ENCODE measurements around the gene PTPRE.

Gene PTPRE

GRCh38 chr10:128051548-128051947 lies 144.6 kb downstream of the PTPRE start:
- TF ChIP-seq RARB (CRISPR knock-in tag; IDR thresholded peaks at IDR 0.05) (no peak), ZFP3 (CRISPR knock-in tag; IDR thresholded peaks at IDR 0.05) (no peak), GLIS3 (CRISPR knock-in tag; IDR thresholded peaks at IDR 0.05) (no peak), SNAI2 (CRISPR knock-in tag; IDR thresholded peaks at IDR 0.05) (no peak), OSR1 (CRISPR knock-in tag; IDR thresholded peaks at IDR 0.05) (no peak)
- TF ChIP-seq, protein P1, sequence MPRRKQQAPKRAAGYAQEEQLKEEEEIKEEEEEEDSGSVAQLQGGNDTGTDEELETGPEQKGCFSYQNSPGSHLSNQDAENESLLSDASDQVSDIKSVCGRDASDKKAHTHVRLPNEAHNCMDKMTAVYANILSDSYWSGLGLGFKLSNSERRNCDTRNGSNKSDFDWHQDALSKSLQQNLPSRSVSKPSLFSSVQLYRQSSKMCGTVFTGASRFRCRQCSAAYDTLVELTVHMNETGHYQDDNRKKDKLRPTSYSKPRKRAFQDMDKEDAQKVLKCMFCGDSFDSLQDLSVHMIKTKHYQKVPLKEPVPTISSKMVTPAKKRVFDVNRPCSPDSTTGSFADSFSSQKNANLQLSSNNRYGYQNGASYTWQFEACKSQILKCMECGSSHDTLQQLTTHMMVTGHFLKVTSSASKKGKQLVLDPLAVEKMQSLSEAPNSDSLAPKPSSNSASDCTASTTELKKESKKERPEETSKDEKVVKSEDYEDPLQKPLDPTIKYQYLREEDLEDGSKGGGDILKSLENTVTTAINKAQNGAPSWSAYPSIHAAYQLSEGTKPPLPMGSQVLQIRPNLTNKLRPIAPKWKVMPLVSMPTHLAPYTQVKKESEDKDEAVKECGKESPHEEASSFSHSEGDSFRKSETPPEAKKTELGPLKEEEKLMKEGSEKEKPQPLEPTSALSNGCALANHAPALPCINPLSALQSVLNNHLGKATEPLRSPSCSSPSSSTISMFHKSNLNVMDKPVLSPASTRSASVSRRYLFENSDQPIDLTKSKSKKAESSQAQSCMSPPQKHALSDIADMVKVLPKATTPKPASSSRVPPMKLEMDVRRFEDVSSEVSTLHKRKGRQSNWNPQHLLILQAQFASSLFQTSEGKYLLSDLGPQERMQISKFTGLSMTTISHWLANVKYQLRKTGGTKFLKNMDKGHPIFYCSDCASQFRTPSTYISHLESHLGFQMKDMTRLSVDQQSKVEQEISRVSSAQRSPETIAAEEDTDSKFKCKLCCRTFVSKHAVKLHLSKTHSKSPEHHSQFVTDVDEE (CRISPR knock-in tag; IDR thresholded peaks at IDR 0.05): no peak
- no peak for ATAC-seq

DNA sequence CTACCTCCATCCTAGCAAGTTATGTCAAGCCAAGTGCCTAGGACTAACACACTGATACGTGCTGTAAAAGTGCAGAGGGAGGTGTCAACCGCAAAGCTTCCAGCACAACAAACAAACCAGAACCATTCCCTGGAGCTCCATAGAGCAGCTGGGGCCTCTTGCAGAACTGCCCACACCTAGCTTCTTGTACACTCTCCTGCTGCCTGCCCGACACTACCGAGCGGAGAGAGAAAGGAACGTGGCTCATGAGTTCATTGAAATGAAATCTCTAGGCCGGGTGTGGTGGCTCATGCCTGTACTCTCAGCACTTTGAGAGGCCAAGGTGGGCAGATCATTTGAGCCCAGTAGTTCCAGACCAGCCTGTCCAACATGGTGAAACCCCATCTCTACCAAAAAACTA lies 145.8 kb downstream of the PTPRE start:
- TF ChIP-seq TCF4 (CRISPR knock-in tag; IDR thresholded peaks at IDR 0.05; ENCODE audit: borderline replicate concordance): no peak
- TF ChIP-seq CREB5 (CRISPR knock-in tag; IDR thresholded peaks at IDR 0.05; ENCODE audit: low read depth): no peak
- TF ChIP-seq TOX (CRISPR knock-in tag; IDR thresholded peaks at IDR 0.05; ENCODE audit: borderline replicate concordance): no peak
- no peak for TF ChIP-seq ESRRG (CRISPR knock-in tag; IDR thresholded peaks at IDR 0.05)
- TF ChIP-seq POU6F1 (CRISPR knock-in tag; IDR thresholded peaks at IDR 0.05; ENCODE audit: borderline replicate concordance, low read depth): no peak
- TF ChIP-seq SNAI2 (CRISPR knock-in tag; IDR thresholded peaks at IDR 0.05): no peak
- TF ChIP-seq CSRNP3 (CRISPR knock-in tag; IDR thresholded peaks at IDR 0.05): no peak
- no peak for ATAC-seq

DNA sequence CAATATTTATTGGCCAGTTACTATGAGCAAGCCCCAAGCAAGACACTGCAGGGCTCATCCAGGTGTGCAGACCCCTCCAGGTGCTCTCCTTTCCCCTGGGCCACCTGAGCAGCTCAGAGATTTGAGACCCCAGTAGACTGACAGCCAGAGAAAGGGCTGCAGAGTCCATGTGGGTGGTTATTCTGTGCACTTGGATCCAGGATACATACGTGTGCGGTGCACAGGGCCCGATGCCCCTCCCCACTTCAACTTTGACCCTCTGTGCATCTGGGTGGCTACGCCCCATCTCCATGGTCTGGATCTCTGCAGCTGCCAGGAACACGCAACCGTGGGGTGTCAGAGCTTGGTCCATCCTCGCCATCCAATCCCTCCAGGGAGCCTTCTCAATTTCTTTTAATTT lies 146.5 kb downstream of the PTPRE start:
- ATAC-seq: no peak
- TF ChIP-seq SNAI2 (CRISPR knock-in tag; IDR thresholded peaks at IDR 0.05): no peak
- no peak for TF ChIP-seq ZNF70 (CRISPR knock-in tag; IDR thresholded peaks at IDR 0.05)
- TF ChIP-seq ESRRG (CRISPR knock-in tag; IDR thresholded peaks at IDR 0.05): no peak
- no peak for TF ChIP-seq GLIS3 (CRISPR knock-in tag; IDR thresholded peaks at IDR 0.05)
- no peak for TF ChIP-seq PPARA (CRISPR knock-in tag; IDR thresholded peaks at IDR 0.05; ENCODE audit: borderline replicate concordance)
- no peak for TF ChIP-seq PATZ1 (CRISPR knock-in tag; IDR thresholded peaks at IDR 0.05; ENCODE audit: borderline replicate concordance)
- no peak for TF ChIP-seq OSR1 (CRISPR knock-in tag; IDR thresholded peaks at IDR 0.05)
- TF ChIP-seq CSDC2 (CRISPR knock-in tag; IDR thresholded peaks at IDR 0.05): no peak
- TF ChIP-seq POU6F1 (CRISPR knock-in tag; IDR thresholded peaks at IDR 0.05; ENCODE audit: borderline replicate concordance, low read depth): no peak
- no peak for TF ChIP-seq TCF4 (CRISPR knock-in tag; IDR thresholded peaks at IDR 0.05; ENCODE audit: borderline replicate concordance)
- no peak for TF ChIP-seq ZNF565 (CRISPR knock-in tag; conservative IDR thresholded peaks at IDR 0.05; ENCODE audit: low read depth)
- TF ChIP-seq TOX (CRISPR knock-in tag; IDR thresholded peaks at IDR 0.05; ENCODE audit: borderline replicate concordance): no peak
- no peak for TF ChIP-seq CREB5 (CRISPR knock-in tag; IDR thresholded peaks at IDR 0.05; ENCODE audit: low read depth)
- no peak for TF ChIP-seq ZFP30 (CRISPR knock-in tag; IDR thresholded peaks at IDR 0.05)
- no peak for TF ChIP-seq ARNTL (CRISPR knock-in tag; IDR thresholded peaks at IDR 0.05; ENCODE audit: borderline replicate concordance, low read depth)
- no peak for TF ChIP-seq ISL1 (CRISPR knock-in tag; IDR thresholded peaks at IDR 0.05)
- no peak for TF ChIP-seq BACH2 (CRISPR knock-in tag; IDR thresholded peaks at IDR 0.05; ENCODE audit: borderline replicate concordance)
- no peak for TF ChIP-seq RARB (CRISPR knock-in tag; IDR thresholded peaks at IDR 0.05)

Measured in SK-N-SH treated with all-trans-retinoic acid at 6 μM for 48 hours (cell line).